SKM-1 (cell line): ENCODE measurements around the gene SCFD2.
"Not testable (repeated sequence)": the region's sequence is repeated elsewhere in the genome, so short reads cannot be mapped to it uniquely, and the experiment has no call there.

Experiments used
- DNase-seq: peaks from one replicate; lab custom pipeline; 2025; ENCODE audit not compliant: unreplicated experiment; lab: John Stamatoyannopoulos, UW

The SCFD2 gene

GRCh38 chr4:52995360-52996030 is 370.4 kb downstream of the SCFD2 start:
- DNase-seq, result no peak

GRCh38 chr4:52994567-52994966 is 371.3 kb downstream of the SCFD2 start:
- DNase-seq, result no peak

- DNase-seq, result no peak
These were observed 372.1 kb downstream of the SCFD2 start for GRCh38 chr4:52993771-52994170.

- not testable (repeated sequence) for DNase-seq
These were observed 373.3 kb downstream of the SCFD2 start for GRCh38 chr4:52992551-52992950.

- no peak for DNase-seq
These were observed 374.4 kb downstream of the SCFD2 start for GRCh38 chr4:52991472-52991871.

GRCh38 chr4:52990706-52991105 is 375.2 kb downstream of the SCFD2 start:
- DNase-seq, result no peak

- DNase-seq, result no peak
These were observed 376.0 kb downstream of the SCFD2 start for GRCh38 chr4:52989865-52990264.

- DNase-seq, result no peak
These were observed 378.3 kb downstream of the SCFD2 start for GRCh38 chr4:52987392-52988056.

- no peak for DNase-seq
These were observed 381.4 kb downstream of the SCFD2 start for GRCh38 chr4:52984462-52984881.

GRCh38 chr4:52983563-52984303 is 382.1 kb downstream of the SCFD2 start:
- peak; percentile 52 for DNase-seq

- no peak for DNase-seq
These were observed 382.9 kb downstream of the SCFD2 start for GRCh38 chr4:52982946-52983340.

GRCh38 chr4:52982255-52982945 is 383.5 kb downstream of the SCFD2 start:
- no peak for DNase-seq

- no peak for DNase-seq
These were observed 385.9 kb downstream of the SCFD2 start for GRCh38 chr4:52979821-52980590.

GRCh38 chr4:52979020-52979419 is 386.8 kb downstream of the SCFD2 start:
- no peak for DNase-seq

GRCh38 chr4:52977252-52977651 is 388.6 kb downstream of the SCFD2 start:
- DNase-seq, result no peak

GRCh38 chr4:52976523-52977230 is 389.2 kb downstream of the SCFD2 start:
- no peak for DNase-seq

GRCh38 chr4:52968691-52969090 is 397.2 kb downstream of the SCFD2 start:
- DNase-seq, result no peak

- no peak for DNase-seq
These were observed 397.6 kb downstream of the SCFD2 start for GRCh38 chr4:52968241-52968640.

GRCh38 chr4:52966781-52967180 is 399.1 kb downstream of the SCFD2 start:
- DNase-seq, result no peak

- DNase-seq, result no peak
These were observed 399.7 kb downstream of the SCFD2 start for GRCh38 chr4:52966172-52966571.
